Hepatocyte (in vitro differentiated cells): ENCODE measurements around the gene PPP1R1C.

Experiments
- EZH2 ChIP-seq: fragments of 200-600 bp; sonication (generic); IDR thresholded peaks from 2 replicates; pipeline ENCODE4 v1.6.1; 2016; ENCODE audit warnings: antibody characterized with exemption, mild to moderate bottlenecking, borderline replicate concordance
- TF ChIP-seq, protein P1 (sequence below): fragments of 200-600 bp; sonication (generic); IDR thresholded peaks from 2 replicates; pipeline ENCODE4 v1.5.1; 2016; ENCODE audit warnings: antibody characterized with exemption, mild to moderate bottlenecking; ENCODE audit not compliant: poor library complexity

DNA sequence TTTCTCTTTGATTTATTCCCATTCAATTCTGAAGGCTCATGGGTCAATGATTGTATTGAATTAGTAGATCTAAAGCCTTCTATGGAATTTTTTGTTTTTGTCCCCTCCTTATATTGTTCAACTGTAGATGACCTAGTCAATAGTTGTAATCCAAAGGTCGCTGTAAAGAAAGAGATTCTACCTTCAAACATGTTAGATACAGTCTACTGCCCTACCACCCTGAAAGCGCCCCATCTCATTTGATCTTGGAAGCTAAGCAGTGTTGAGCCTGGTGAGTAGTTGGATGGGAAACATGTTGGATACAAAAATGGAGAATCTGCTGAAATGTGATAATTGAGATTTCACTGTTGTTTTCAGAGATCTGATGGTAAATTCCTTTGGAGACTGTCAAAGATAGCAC is 63.0 kb downstream of the PPP1R1C start:
- TF ChIP-seq, protein P1, sequence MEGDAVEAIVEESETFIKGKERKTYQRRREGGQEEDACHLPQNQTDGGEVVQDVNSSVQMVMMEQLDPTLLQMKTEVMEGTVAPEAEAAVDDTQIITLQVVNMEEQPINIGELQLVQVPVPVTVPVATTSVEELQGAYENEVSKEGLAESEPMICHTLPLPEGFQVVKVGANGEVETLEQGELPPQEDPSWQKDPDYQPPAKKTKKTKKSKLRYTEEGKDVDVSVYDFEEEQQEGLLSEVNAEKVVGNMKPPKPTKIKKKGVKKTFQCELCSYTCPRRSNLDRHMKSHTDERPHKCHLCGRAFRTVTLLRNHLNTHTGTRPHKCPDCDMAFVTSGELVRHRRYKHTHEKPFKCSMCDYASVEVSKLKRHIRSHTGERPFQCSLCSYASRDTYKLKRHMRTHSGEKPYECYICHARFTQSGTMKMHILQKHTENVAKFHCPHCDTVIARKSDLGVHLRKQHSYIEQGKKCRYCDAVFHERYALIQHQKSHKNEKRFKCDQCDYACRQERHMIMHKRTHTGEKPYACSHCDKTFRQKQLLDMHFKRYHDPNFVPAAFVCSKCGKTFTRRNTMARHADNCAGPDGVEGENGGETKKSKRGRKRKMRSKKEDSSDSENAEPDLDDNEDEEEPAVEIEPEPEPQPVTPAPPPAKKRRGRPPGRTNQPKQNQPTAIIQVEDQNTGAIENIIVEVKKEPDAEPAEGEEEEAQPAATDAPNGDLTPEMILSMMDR: no peak
- TF ChIP-seq EZH2: no peak
